ENCODE results near the gene GALT. TPM values are rescaled to one million over a fixed set of nuclear protein-coding genes. Genes with fewer than 3 reads are reported as not detected.

The GALT gene
- total and polyA plus RNA-seq, 2 of the 4 experiments (the other 2 are of a cell fraction) = 15.8 to 34.6 TPM

DNA sequence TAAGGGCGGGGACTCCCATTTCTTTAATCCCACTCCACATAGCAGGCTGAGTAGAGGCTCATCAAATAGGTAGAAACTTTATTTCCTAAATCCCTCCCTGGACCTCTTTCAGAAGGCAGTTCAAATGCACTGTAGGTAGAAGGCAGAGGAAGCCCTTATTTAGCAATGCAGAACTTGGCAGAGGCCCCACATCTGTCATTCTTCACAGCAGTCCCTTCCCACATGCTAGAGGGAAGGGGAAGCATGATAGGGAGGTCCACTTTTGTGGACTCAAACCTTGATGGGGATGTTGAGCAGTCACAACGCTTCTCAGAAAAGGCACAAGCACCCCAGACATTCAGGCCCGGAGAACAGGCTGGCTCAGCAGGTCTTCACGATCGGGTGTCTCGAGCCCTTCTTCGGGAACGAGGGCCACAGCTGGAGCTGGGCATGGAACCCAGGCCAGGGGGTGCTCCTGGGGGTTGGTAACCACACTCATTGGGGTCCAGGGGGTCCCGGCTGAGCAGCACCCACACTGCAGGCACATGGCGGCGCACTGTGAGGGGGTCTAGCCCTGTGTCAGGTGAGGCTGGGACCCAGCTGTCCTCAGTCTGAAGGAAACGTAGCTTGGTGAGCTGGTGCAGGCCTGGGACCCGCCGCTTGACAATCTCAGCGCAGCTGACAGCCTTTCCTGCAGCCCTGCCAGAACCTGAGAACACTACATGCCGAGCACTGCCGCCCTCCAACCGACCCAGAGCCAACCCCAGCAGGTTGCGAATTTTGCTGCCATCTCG, 35.9 kb upstream of the GALT start:
- Histone ChIP-seq H3K4me1 (ENCODE audit: control insufficient read depth, insufficient read depth, low read length) (peaks cover 6% of the 10 kb centered on the region; the same call in 1 of the 2 replicates), H3K79me1 (ENCODE audit: low read depth in 1 of 2, low read length in 2 of 2) (peaks cover 8 to 18% of the 10 kb centered on the region in 2 experiments; a peak in 3 of 4 replicates), H3K9me1 (ENCODE audit: insufficient read depth, low read length) (peaks cover 12% of the 10 kb centered on the region), H4K20me1 (ENCODE audit: insufficient read depth, low read length) (no peaks in the 10 kb centered on the region), H3K14ac (replicated peaks; ENCODE audit: low read depth, low read length) (peak overlapping the region; percentile 98; the same call in 1 of the 2 replicates), H2BK20ac (ENCODE audit: low read depth, low read length) (no peak overlapping the region), H2AFZ (replicated peaks; ENCODE audit: low read length, poor library complexity) (peak overlapping the region; percentile 49), H3K9ac (ENCODE audit: low read depth, low read length) (no peak overlapping the region), H3K18ac (ENCODE audit: low read depth, low read length) (no peak overlapping the region), H4K5ac (ENCODE audit: low read depth, low read length) (no peak overlapping the region), H3K36me3 (ENCODE audit: control insufficient read depth, insufficient read depth, low read length) (peaks cover 9% of the 10 kb centered on the region), H3K56ac (ENCODE audit: extremely low read depth, insufficient read depth, low read length) (no peak overlapping the region), H2AK5ac (ENCODE audit: low read depth, low read length) (peak overlapping the region; percentile 75), H3K27me3 (ENCODE audit: control insufficient read depth, insufficient read depth, low read length) (peaks cover 9% of the 10 kb centered on the region), H3K4me2 (ENCODE audit: low read depth, low read length) (peak overlapping the region; percentile 87; the same call in 1 of the 2 replicates), H4K91ac (ENCODE audit: insufficient read depth, low read depth, low read length) (no peak overlapping the region), H4K8ac (ENCODE audit: low read depth in 2 of 2, low read length in 2 of 2) (no peak overlapping the region), H2BK15ac (ENCODE audit: low read depth, low read length) (no peak overlapping the region), H3K23ac (ENCODE audit: low read depth, low read length) (0 out of 2 replicates have a peak overlapping the region, but pooled peaks have one; percentile 90), H2AK9ac (replicated peaks; ENCODE audit: low read depth, low read length, poor library complexity) (peak overlapping the region; percentile 90), H2BK5ac (ENCODE audit: low read depth, low read length, poor library complexity, severe bottlenecking) (no peak overlapping the region), H2BK120ac (ENCODE audit: low read depth, low read length) (no peak overlapping the region), H3K4me3 (ENCODE audit: insufficient read depth, low read depth, low read length) (no peak overlapping the region), H3K4ac (ENCODE audit: low read depth, low read length) (no peak overlapping the region), H3K27ac (ENCODE audit: insufficient read depth, low read length) (no peak overlapping the region), H3K9me3 (ENCODE audit: control insufficient read depth, insufficient read depth, low read length) (no peaks in the 10 kb centered on the region)
- no peak for ATAC-seq (ENCODE audit: low read depth)
- POLR2A ChIA-PET (ENCODE audit: unreplicated experiment) = interaction anchor here (0.6 kb wide), 1 partner anchor 1927 kb away, joined by 4 read pairs; no protein-coding TSS in a partner anchor
- in situ Hi-C loops (cut with MboI; ENCODE audit: low sequenced_read_pairs) (no loop called here), dilution Hi-C loops (cut with HindIII; ENCODE audit: low sequenced_read_pairs, unreplicated experiment) (no loop called here), intact Hi-C loops (cut with micrococcal nuclease) (no loop called here)
- TF ChIP-seq SMC3 (IDR thresholded peaks at IDR 0.05; ENCODE audit: low read depth, low read length) = no peak
- TF ChIP-seq RFX5 (IDR thresholded peaks at IDR 0.05; ENCODE audit: low read depth, low read length) = no peak
- no peak for TF ChIP-seq POLR2A (IDR thresholded peaks at IDR 0.05; ENCODE audit: low read depth, low read length)
- no peak for TF ChIP-seq FOS (IDR thresholded peaks at IDR 0.05; ENCODE audit: low read depth, low read length)
- TF ChIP-seq RAD21 (IDR thresholded peaks at IDR 0.05; ENCODE audit: low read length) = no peak
- no peak for TF ChIP-seq RCOR1 (IDR thresholded peaks at IDR 0.05; ENCODE audit: insufficient replicate concordance, low read length)
- TF ChIP-seq CHD1 (IDR thresholded peaks at IDR 0.05; ENCODE audit: low read depth, low read length) = no peak
- TF ChIP-seq, protein P1, sequence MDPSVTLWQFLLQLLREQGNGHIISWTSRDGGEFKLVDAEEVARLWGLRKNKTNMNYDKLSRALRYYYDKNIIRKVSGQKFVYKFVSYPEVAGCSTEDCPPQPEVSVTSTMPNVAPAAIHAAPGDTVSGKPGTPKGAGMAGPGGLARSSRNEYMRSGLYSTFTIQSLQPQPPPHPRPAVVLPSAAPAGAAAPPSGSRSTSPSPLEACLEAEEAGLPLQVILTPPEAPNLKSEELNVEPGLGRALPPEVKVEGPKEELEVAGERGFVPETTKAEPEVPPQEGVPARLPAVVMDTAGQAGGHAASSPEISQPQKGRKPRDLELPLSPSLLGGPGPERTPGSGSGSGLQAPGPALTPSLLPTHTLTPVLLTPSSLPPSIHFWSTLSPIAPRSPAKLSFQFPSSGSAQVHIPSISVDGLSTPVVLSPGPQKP (IDR thresholded peaks at IDR 0.05; ENCODE audit: borderline replicate concordance, low read depth, low read length) = no peak
- no peak for DNase-seq
- CTCF ChIA-PET = no interaction called here
- no TSS peak for BruUV-seq (replicated peaks)
- 95% methylated on average over 7 of the region's 20 CpGs; no CpG with 5 or more reads in 1 of the 2 experiments for WGBS, 2 experiments (ENCODE audit: extremely low coverage in 2 of 2, insufficient read length in 1 of 2)
